HG03108 (cell line): ENCODE results near the gene KRT38.
"Not testable (repeated sequence)": the region's sequence is repeated elsewhere in the genome, so short reads cannot be mapped to it uniquely, and the experiment has no call there.

Experiments
- ATAC-seq: cut with Tn5 transposase; IDR thresholded peaks from one replicate; pipeline ENCODE4 v1.9.1; 2021; ENCODE audit warnings: moderate library complexity; ENCODE audit not compliant: unreplicated experiment

KRT38 gene

DNA sequence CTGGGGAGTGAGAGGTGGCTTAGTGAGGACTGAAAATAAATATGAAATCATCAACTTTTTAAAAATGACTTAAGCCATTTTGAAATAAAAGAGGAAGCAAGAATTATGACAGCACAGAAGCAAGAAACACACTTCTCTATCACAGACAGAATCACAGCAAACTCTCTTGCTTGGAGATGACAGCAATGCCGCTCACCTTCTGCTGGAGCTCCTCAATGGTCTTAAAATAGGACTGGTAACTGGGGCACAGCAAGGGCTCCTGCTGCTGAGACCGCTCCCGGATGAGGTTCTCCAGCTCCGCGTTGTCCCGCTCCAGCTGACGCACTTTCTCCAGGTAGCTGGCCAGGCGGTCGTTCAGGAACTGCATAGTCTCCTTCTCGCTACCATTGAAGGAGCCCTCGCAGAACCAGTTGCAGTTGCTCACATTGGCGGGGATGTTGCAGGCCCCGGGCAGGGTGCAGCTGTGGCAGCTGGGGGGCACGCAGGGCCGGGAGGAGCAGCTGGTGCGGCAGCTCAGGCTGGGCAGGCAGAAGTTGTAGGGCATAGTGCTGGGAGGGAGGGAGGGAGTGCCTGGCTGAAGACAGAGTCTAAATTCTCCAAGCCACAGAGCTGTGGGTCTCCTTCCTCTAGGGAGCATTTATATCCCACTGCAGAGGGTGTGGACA lies 43.7 kb downstream of the KRT38 start, which contains the start of gene KRT31:
Gene KRT31, minus strand, starts transcription at position 613 of the 665 bp plus-strand sequence. Its CDS starts 69 bp downstream, at position 544.
- ATAC-seq, result no peak

DNA sequence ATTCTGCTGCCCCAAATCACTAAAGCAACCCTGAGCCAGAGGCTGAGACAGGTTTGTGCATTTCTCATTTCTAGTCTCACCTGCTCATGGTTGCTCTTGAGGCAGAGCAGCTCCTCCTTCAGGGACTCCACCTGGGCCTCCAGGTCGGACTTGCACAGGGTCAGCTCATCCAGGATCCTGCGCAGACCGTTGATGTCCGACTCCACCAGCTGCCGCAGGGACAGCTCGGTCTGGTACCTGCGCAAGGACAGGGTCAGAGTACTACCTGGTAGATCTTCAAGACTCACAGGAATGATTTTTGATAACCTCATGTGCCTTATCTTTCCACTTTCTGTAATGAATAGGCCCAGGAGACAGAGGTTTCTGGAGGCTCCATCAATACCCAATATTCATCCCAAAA lies 44.4 kb downstream of the KRT38 start:
- no peak for ATAC-seq

DNA sequence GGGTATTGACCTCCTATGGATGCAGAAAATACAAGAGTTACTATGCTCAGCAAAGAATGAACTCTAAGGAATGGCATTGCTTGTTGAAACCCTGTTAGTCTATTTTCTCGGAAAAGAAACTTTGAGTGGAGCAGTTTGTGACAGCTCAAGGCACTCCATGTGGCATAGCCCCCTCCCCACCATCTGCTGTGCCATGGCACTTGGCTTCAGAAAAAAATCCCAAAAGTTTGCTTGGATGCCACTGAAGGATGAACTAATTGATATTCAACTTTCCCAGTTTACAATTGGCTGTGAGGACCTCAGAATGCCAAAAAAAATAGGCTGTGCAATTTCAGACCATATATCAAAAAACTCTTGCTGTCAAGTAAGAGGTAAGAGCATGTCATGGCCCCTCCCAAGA lies 45.2 kb downstream of the KRT38 start:
- no peak for ATAC-seq

DNA sequence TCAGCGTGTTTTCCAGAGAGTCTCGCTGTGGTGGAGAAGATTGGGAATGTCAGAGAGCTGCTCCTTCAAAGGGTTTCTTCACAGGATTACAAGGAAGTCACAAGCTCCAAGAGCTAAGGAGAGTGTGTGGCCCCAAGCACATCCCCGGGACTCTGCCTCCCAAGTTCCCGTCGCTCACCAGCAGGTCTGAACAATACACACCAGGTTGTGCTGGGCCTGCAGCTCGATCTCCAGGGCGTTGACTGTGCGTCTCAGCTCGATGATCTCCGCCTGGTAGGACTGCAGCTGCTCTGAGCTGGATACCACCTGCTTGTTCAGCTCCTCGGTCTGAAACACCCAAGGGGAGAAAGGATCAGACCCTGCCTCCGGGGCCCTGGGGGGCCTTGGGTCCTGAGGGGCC lies 45.7 kb downstream of the KRT38 start:
- not testable (repeated sequence) for ATAC-seq

DNA sequence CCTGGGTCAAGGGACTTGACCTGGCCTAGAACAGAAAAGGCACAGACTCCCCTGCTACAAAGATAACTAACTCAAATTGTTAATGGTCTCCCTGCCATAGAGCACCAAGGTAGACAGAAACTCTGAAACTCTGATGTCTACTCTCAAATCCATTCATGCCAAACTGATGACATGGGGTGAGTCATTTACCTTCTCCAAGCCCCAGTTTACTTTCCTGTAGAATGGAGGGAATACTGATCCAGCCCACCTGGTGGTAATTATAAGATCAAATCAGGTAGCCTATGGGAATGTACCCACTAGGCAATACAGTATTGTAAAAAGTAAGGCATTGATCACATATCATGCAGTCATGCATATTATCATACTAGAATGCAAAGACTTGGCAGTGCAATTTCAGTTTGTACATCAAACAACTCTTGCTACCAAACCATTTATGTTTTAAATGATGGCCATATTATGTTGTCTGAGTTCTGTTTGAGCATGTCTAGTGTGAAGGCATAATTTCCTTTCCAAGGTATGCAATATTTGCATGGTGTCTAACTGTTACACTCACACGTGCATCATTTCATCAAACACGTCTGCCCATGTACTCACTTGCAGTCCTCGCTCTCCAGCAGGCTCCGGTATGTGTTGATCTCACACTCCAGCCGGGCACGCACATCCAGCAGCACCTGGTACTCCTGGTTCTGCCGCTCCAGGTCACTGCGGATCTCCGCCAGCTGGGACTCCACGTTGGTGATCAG lies 46.4 kb downstream of the KRT38 start:
- ATAC-seq, result no peak

DNA sequence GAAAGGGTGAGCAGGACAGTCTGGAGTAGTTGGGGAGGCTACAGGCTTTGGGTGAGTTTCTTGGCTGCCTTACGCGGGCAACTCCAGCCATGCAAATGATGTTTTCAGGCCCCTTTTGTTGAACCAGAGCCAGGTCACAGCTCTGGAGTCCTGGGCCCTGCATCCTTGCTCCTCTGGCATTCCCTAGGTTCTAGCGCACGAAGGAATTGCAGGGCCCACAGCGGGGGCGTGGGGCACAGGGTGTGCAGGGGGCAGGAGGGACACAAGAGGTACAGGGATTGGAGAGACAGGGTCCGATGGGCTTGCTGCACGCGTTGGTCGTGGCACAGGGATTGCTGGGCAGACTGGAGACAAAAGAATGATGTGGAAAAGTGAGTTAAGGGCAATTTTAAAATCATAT lies 47.0 kb downstream of the KRT38 start:
- ATAC-seq, result no peak

DNA sequence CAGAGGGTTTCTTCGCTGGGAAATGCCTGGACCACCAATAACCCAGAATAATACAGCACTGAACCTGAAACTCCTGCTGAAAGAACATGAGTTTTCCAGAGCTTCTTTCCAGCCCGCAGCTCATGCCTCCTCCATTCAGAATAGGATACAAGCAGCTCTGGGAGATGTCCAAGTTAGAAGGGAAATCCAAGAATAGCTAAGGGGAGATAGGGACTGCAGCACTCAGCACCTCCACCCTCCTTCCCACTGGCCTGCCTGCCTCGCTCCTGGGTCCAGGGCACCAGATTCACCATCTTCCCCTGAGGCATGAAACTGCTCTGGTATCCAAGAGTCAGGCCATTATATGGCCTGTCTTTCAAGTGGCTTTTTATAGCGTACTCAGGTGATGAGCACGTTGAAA lies 47.5 kb downstream of the KRT38 start:
- ATAC-seq, result no peak

DNA sequence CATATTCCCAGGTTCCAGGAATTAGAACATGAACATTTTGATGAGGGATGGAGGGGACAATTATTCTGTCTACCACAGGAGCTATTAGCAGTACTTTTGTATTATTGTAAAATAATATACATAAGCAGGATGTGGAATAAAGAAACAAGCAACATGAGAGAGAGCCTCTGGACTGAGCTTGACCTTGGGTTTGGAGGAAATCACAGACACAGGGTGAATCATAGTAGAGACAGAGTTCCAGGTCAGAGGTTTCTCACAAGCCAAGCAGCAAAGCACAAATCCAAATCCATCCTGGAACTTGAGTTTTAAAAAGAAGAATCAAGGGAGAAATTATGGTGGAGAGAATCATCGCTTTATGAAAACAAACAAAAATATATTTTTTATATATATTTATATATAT lies 48.5 kb downstream of the KRT38 start:
- ATAC-seq, result no peak

DNA sequence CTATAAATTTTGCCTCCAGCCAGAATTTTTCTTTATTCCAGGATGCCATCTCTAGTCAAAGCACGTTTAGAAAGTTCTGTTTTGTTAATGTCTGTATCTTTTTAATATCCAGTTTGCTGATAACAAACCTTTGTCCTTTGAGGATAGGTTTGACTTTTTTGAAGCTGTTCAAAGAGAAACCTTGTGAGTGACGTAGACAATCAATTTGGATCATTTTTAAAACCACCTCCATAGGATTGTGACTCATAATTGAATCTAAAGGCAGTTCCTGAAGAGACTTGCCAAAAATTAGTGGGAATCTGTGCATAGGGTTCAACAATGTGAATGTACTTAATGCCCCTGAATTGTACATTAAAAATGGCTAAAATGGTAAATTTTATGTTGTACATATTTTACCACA lies 49.2 kb downstream of the KRT38 start:
- ATAC-seq, result no peak

DNA sequence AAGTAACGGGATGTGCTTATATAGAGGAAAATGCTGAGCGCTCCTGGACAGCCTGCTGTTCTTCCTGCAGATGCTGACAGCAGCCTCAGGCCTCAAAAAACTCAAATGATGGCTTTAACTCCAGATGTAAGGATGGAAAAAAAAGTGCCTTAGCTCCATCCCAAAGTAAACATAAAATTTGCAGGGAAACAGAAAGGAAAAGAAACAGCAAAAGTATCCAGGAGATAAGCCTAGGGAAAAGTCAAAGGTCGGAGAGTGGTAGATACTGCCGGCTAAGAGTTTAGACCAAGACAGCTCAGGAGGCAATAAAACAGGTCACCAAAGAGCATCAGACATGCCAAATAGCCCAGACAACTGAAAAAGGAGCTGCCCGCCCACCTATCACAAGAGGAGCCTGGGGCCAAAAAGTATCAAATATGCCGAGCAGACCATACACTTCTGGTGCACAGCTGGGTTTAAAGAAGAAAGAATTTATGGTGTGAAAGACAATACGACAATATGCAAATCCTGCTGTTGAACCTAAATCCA lies 50.3 kb downstream of the KRT38 start:
- no peak for ATAC-seq

DNA sequence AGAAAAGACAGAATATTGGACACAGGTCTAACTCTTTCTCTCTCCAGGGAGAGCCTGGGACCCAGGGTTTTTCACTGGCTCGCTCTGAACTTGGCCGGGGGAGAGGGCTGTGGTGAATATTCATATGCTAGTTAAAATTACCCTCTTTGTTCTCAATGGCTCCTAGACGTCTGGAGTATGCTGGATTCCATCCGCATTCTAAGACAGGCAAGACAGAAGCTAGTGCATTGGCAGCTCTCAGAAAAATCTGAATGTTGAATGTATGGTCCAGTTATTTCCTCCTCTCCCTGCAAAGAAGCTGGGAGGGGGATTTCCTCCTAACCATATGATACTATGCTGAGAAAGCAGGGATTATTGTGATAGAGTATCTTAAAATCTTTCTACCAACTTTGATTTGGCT lies 53.1 kb downstream of the KRT38 start:
- no peak for ATAC-seq

DNA sequence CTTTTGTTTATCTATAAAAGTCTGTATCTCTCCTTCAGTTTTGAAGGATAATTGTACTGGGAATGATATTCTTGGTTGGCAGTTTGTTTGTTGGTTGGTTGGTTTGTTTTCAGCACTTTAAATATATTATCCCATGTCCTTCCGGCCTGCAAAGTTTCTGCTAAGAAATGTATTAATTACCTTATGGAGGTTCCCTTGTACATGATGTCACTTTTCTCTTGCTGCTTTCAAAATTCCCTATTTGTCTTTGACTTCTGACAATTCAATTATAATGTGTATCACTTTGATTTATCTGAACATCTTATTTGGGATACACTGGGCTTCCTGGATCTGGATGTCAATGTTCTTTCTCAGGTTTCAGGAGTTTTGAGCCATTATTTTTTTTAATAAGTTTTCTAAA lies 54.6 kb downstream of the KRT38 start:
- ATAC-seq, result no peak
